Right lobe of liver (tissue), 4 donors: ENCODE results near the gene CDKL4.

ENCODE experiments used
- CTCF ChIP-seq, 4 donors: fragments of 200-600 bp in 3 of 4; fragments of 450-650 bp in 1 of 4; IDR thresholded peaks; one replicate each; pipeline versions ENCODE4 v1.5.1 to v1.8.0; 2016 to 2022; ENCODE audit warnings: antibody characterized with exemption in 4 of 4, mild to moderate bottlenecking in 2 of 4
- POLR2A ChIP-seq: fragments of 450-650 bp; IDR thresholded peaks from one replicate; pipeline ENCODE4 v1.6.1; 2017; ENCODE audit warnings: antibody characterized with exemption, mild to moderate bottlenecking
- donor health status: DM: no; HTN: no; CAD: no.
- donor health status: DM: no; HTN: no; CAD: no.
- donor health status: DM: no; HTN: yes; CAD: no.

GRCh38 chr2:39158351-39158750 lies 85.4 kb downstream of the CDKL4 start:
- TF ChIP-seq CTCF (IDR thresholded peaks at IDR 0.05) (no peak), POLR2A (no peak)
